H1 (cell line): Measurements from ENCODE around the gene ABCA2. TPM values are rescaled to one million over a fixed set of nuclear protein-coding genes. Genes with fewer than 3 reads are reported as not detected.

Experiments used
- CTCF ChIA-PET: fragments of 300-600 bp; sonication (Branson Sonifier 250); formaldehyde crosslinking; loops from one replicate; lab custom pipeline; 2021; ENCODE audit not compliant: partially characterized antibody; lab: Charles Lee
- POLR2A ChIA-PET: fragments of 300-600 bp; sonication (Branson Sonifier 250); formaldehyde crosslinking; loops from one replicate; lab custom pipeline; 2021; ENCODE audit warnings: inconsistent platforms; ENCODE audit not compliant: partially characterized antibody; lab: Charles Lee
- DNase-seq, 2 experiments: peaks; one replicate each; pipeline versions ENCODE4 v3.0.0 to v3.0.0-alpha.2; 2010 to 2022; ENCODE audit warnings: low spot score in 2 of 2, low read depth in 1 of 2, mixed read lengths in 1 of 2
- FAIRE-seq: peaks from 2 replicates; lab custom pipeline; 2011; peaks lifted over from hg19 to GRCh38; lab: Jason Lieb, UNC
- H2AFZ ChIP-seq: 2 replicates; pipeline ENCODE4 v1.8.1; 2012; ENCODE audit warnings: low read length, inconsistent platforms
- H2AK5ac ChIP-seq: 2 replicates; pipeline ENCODE4 v1.6.1; 2013; ENCODE audit warnings: low read depth, low read length
- H2BK120ac ChIP-seq: replicated peaks from 2 replicates; pipeline ENCODE3; 2013; ENCODE audit warnings: low read depth, low read length, inconsistent platforms
- H2BK12ac ChIP-seq: 2 replicates; pipeline ENCODE4 v1.6.1; 2013; ENCODE audit warnings: low read depth, low read length
- H2BK15ac ChIP-seq: 2 replicates; pipeline ENCODE4 v1.6.1; 2013; ENCODE audit warnings: low read length
- H2BK20ac ChIP-seq: 2 replicates; pipeline ENCODE4 v1.6.1; 2013; ENCODE audit warnings: low read length
- H2BK5ac ChIP-seq: 2 replicates; pipeline ENCODE4 v1.6.1; 2013; ENCODE audit warnings: low read depth, low read length
- H3K14ac ChIP-seq: 2 replicates; pipeline ENCODE4 v1.6.1; 2013; ENCODE audit warnings: inconsistent platforms; ENCODE audit not compliant: insufficient read length
- H3K18ac ChIP-seq: 2 replicates; pipeline ENCODE4 v1.6.1; 2013; ENCODE audit warnings: low read length; ENCODE audit errors: extremely low read depth
- H3K23ac ChIP-seq: 2 replicates; pipeline ENCODE4 v1.6.1; 2013; ENCODE audit warnings: inconsistent platforms; ENCODE audit not compliant: insufficient read length
- H3K23me2 ChIP-seq: 2 replicates; pipeline ENCODE4 v1.6.1; 2013; ENCODE audit warnings: low read depth, low read length
- H3K27ac ChIP-seq: 2 replicates; pipeline ENCODE4 v1.6.1; 2011; ENCODE audit warnings: low read depth, low read length, inconsistent platforms
- H3K27me3 ChIP-seq, 4 experiments: replicated peaks in 1 of 4; 1 replicate in 1 of 4; 2 replicates in 3 of 4; pipeline versions ENCODE4 v1.6.1 to v1.8.1; 2011 to 2013; ENCODE audit warnings: low read length in 3 of 4, mild to moderate bottlenecking in 3 of 4, inconsistent platforms in 2 of 4, mixed read lengths in 2 of 4, moderate library complexity in 1 of 4; ENCODE audit not compliant: control insufficient read depth in 3 of 4, insufficient read depth in 3 of 4; ENCODE audit errors: extremely low read depth in 1 of 4
- H3K36me3 ChIP-seq, 4 experiments: 2 replicates each; pipeline versions ENCODE4 v1.6.1 to v1.8.1; 2011 to 2013; ENCODE audit warnings: mild to moderate bottlenecking in 4 of 4, low read length in 3 of 4, moderate library complexity in 2 of 4, control low read depth in 1 of 4, inconsistent platforms in 1 of 4; ENCODE audit not compliant: insufficient read depth in 4 of 4, control insufficient read depth in 2 of 4
- H3K4ac ChIP-seq: replicated peaks from 2 replicates; pipeline ENCODE3; 2013; ENCODE audit warnings: low read length, low read depth, mixed read lengths, inconsistent platforms; ENCODE audit not compliant: insufficient read length
- H3K4me1 ChIP-seq, 4 experiments: replicated peaks in 1 of 4; 1 replicate in 1 of 4; 2 replicates in 3 of 4; pipeline versions ENCODE4 v1.6.1 to v1.8.1; 2011 to 2013; ENCODE audit warnings: low read length in 3 of 4, inconsistent platforms in 2 of 4, mixed read lengths in 1 of 4; ENCODE audit not compliant: insufficient read depth in 4 of 4, control insufficient read depth in 3 of 4
- H3K4me2 ChIP-seq, 2 experiments: 2 replicates each; pipeline versions ENCODE4 v1.6.1 to v1.8.1; 2011 to 2013; ENCODE audit warnings: low read depth in 2 of 2, low read length in 2 of 2, control low read depth in 1 of 2, inconsistent platforms in 1 of 2, mild to moderate bottlenecking in 1 of 2; ENCODE audit not compliant: insufficient read depth in 1 of 2
- H3K4me3 ChIP-seq, 4 experiments: fragments of 200-600, 300-600 bp in 1 of 4; sonication (generic), shearing (Covaris generic), sonication (Bioruptor Twin) in 1 of 4; 2 replicates each; pipeline versions ENCODE4 v1.5.1 to v1.8.1; 2011 to 2016; ENCODE audit warnings: low read length in 4 of 4, low read depth in 3 of 4, control low read depth in 2 of 4, inconsistent platforms in 2 of 4, mild to moderate bottlenecking in 2 of 4, mixed read lengths in 1 of 4, moderate library complexity in 1 of 4; ENCODE audit not compliant: insufficient read depth in 2 of 4; ENCODE audit errors: extremely low read depth in 1 of 4
- H3K56ac ChIP-seq: replicated peaks from 2 replicates; pipeline ENCODE3; 2013; ENCODE audit warnings: low read depth, mild to moderate bottlenecking, mixed read lengths, low read length, inconsistent platforms; ENCODE audit not compliant: insufficient read length
- H3K79me1 ChIP-seq: 2 replicates; pipeline ENCODE4 v1.6.1; 2013; ENCODE audit warnings: low read depth, low read length, control low read depth
- H3K79me2 ChIP-seq, 2 experiments: 2 replicates each; pipeline versions ENCODE4 v1.6.1 to v1.8.1; 2012 to 2013; ENCODE audit warnings: low read length in 2 of 2, mild to moderate bottlenecking in 2 of 2, inconsistent platforms in 1 of 2; ENCODE audit not compliant: insufficient read depth in 2 of 2, control insufficient read depth in 1 of 2
- H3K9ac ChIP-seq, 4 experiments: replicated peaks in 1 of 4; 1 replicate in 1 of 4; 2 replicates in 3 of 4; pipeline versions ENCODE4 v1.6.1 to v1.8.1; 2011 to 2013; ENCODE audit warnings: low read depth in 3 of 4, low read length in 3 of 4, control low read depth in 2 of 4, mild to moderate bottlenecking in 2 of 4, moderate library complexity in 2 of 4, inconsistent platforms in 1 of 4; ENCODE audit errors: extremely low read depth in 1 of 4
- H3K9me3 ChIP-seq, 2 experiments: 2 replicates each; pipeline versions ENCODE4 v1.6.1 to v1.8.1; 2012 to 2013; ENCODE audit warnings: mild to moderate bottlenecking in 2 of 2, moderate library complexity in 2 of 2, control low read depth in 1 of 2, inconsistent platforms in 1 of 2, low read depth in 1 of 2, low read length in 1 of 2, mixed read lengths in 1 of 2; ENCODE audit not compliant: insufficient read depth in 2 of 2
- H4K20me1 ChIP-seq, 2 experiments: replicated peaks in 1 of 2; 2 replicates each; pipeline versions ENCODE3 to v1.8.1; 2011 to 2013; ENCODE audit warnings: inconsistent platforms in 2 of 2, low read length in 2 of 2, mild to moderate bottlenecking in 1 of 2; ENCODE audit not compliant: insufficient read depth in 2 of 2, control insufficient read depth in 1 of 2
- H4K5ac ChIP-seq: 2 replicates; pipeline ENCODE4 v1.6.1; 2013; ENCODE audit warnings: low read length, low read depth, mixed read lengths, inconsistent platforms; ENCODE audit not compliant: insufficient read length
- H4K8ac ChIP-seq: 2 replicates; pipeline ENCODE4 v1.8.0; 2013; ENCODE audit warnings: mild to moderate bottlenecking, moderate library complexity, low read length, inconsistent platforms; ENCODE audit not compliant: insufficient read depth; ENCODE audit errors: extremely low read depth
- H4K91ac ChIP-seq: replicated peaks from 2 replicates; pipeline ENCODE3; 2013; ENCODE audit warnings: low read length, mixed read lengths, inconsistent platforms; ENCODE audit not compliant: insufficient read length
- ASH2L ChIP-seq: fragments of 200-600, 300-600 bp; sonication (generic); IDR thresholded peaks from one replicate; pipeline ENCODE4 v1.7.1; 2017; ENCODE audit warnings: low read length
- BACH1 ChIP-seq: IDR thresholded peaks from 2 replicates; pipeline ENCODE4 v1.6.1; 2012; ENCODE audit warnings: low read length, improper control_type of control experiment
- CTBP2 ChIP-seq: IDR thresholded peaks from 2 replicates; pipeline ENCODE4 v1.7.0; 2011; ENCODE audit warnings: borderline replicate concordance, mild to moderate bottlenecking, moderate library complexity, mixed read lengths, low read length; ENCODE audit not compliant: insufficient read depth, insufficient read length
- EZH2 ChIP-seq: fragments of 200-600 bp; sonication (generic); IDR thresholded peaks from 2 replicates; pipeline ENCODE4 v1.7.1; 2012; ENCODE audit warnings: low read depth, mild to moderate bottlenecking, moderate library complexity, low read length, inconsistent platforms; ENCODE audit not compliant: severe bottlenecking
- RXRA ChIP-seq: IDR thresholded peaks from 2 replicates; pipeline ENCODE4 v1.6.1; 2011; ENCODE audit warnings: low read depth, mild to moderate bottlenecking, low read length, moderate library complexity; ENCODE audit not compliant: insufficient read depth
- SRF ChIP-seq: IDR thresholded peaks from 2 replicates; pipeline ENCODE4 v1.6.1; 2011; ENCODE audit warnings: mild to moderate bottlenecking, low read depth, low read length, moderate library complexity
- WGBS, 2 experiments: shearing (Covaris generic) in 1 of 2; methylation state at CpG; one replicate each; pipeline versions ENCODE4 v1.1.6 to v1.1.7; 2013 to 2015; ENCODE audit warnings: low lambda C conversion rate in 2 of 2, mixed read lengths in 2 of 2, inconsistent platforms in 1 of 2, low coverage in 1 of 2, missing lambda C conversion rate in 1 of 2; ENCODE audit not compliant: insufficient replicate concordance in 2 of 2, insufficient coverage in 1 of 2, insufficient read length in 1 of 2; ENCODE audit errors: extremely low coverage in 1 of 2, missing lambda C conversion rate in 1 of 2; 5-methylcytosine and 5-hydroxymethylcytosine counted together
- polyA plus RNA-seq, 7 experiments: library from polyadenylated mRNA; depleted of rRNA in 3 of 7; stranded (reverse) in 5 of 7; unstranded in 2 of 7; fragments of >200 nt in 5 of 7; fragments of 200-250 nt in 2 of 7; gene quantifications; 1 replicate in 5 of 7; 2 replicates in 1 of 7; 4 replicates in 1 of 7; pipeline versions ENCODE4 v1.2.1 to v1.2.3, GENCODE V29; 2011 to 2013; ENCODE audit warnings: missing spikeins in 2 of 7, mixed read lengths in 2 of 7
- total RNA-seq: library from RNA; stranded (reverse); fragmentation: NEBNext Ultra II Directional; extraction: Animal tissue kit (Norgen Biotek cat#: 25700); gene quantifications from 2 replicates; pipeline ENCODE4 v1.2.1, GENCODE V29; 2021
- TF ChIP-seq, protein P1 (sequence below): IDR thresholded peaks from 2 replicates; pipeline ENCODE4 v1.6.1; 2011; ENCODE audit warnings: low read depth, mild to moderate bottlenecking, low read length; ENCODE audit not compliant: insufficient read depth

Gene ABCA2
- total and polyA plus RNA-seq, 2 of the 8 experiments (the other 6 are each of a cell fraction or from before 2014, with no cell fraction given) = 12.5 to 14.3 TPM

DNA sequence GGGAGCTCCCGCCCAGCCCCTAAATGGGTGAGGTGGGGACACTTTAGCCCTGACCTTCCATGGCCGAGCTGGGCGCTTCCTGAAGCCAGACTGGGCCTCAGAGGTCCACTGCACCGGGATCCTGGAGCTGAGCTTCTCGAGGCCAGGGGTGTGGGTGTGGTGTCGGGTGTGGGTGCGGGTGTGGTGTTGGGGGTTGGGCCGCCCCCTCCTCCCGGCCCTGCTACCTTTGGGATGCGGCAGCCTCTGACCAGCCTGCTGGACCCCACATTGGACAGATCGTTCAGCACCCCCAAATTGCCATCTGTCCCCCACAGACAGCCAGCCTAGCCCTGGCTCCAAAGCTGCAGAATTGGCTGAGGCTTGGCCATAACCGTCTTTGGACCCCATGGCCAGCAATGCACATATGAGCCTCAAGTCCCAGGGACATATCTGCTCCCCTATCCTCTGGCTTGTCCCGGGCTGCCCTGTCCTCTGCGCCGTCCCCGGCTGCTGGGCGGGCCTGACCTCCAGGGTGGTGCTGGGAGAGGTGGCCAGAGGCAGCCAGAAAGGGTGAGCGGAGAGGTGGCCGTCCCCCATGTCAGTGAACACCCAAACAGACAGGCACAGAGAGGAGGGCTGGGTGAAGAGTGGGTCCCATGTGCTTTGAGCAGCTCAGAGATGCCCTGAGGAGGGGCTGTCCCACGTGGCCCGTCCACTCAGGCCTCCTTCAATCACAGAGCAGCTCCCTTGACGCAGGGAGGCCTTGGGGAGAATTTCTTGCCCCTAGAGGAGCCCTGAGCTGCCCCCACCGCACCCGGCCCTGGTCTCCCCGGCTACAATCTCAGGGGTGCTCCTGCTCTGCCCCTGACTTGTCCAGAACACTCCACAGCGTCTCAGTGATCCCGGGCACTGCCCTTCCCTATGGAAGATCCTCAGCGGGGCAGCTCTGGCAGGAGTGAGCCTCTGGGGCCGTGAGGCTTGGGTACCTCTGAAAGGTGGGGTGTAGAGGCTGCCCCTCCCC, 54.1 kb downstream of the ABCA2 start:
- no peak overlapping the region for H3K23ac ChIP-seq
- no peak overlapping the region for H2AFZ ChIP-seq
- no peak overlapping the region for H4K5ac ChIP-seq
- CTCF ChIA-PET = interaction anchor here (0.6 to 9.4 kb wide), 24 partner anchors 9 to 1370 kb away, joined by 3 to 45 read pairs (median 6); partner anchors contain the start of genes ABCA2, CLIC3, LCN12 and SAPCD2
- no peak overlapping the region for H2BK12ac ChIP-seq
- no peak overlapping the region for H3K56ac ChIP-seq
- H3K23me2 ChIP-seq = peaks cover 8% of the 10 kb centered on the region; the same call in 1 of the 2 replicates
- no peaks in the 10 kb centered on the region for H3K79me2 ChIP-seq
- no peaks in the 10 kb centered on the region for H3K9me3 ChIP-seq
- no peak for DNase-seq
- H3K79me1 ChIP-seq = no peaks in the 10 kb centered on the region
- no peak overlapping the region for H2BK5ac ChIP-seq
- H3K27me3 ChIP-seq = peaks cover 0 to 5% (median 2%) of the 10 kb centered on the region in 4 experiments; a peak in 2 of 7 replicates
- no peak overlapping the region for H2BK120ac ChIP-seq
- H4K8ac ChIP-seq = peak overlapping the region; percentile 79; the same call in 1 of the 2 replicates
- TF ChIP-seq ASH2L (no peak), BACH1 (no peak), SRF (no peak), CTBP2 (no peak), EZH2 (no peak), RXRA (no peak)
- TF ChIP-seq, protein P1, sequence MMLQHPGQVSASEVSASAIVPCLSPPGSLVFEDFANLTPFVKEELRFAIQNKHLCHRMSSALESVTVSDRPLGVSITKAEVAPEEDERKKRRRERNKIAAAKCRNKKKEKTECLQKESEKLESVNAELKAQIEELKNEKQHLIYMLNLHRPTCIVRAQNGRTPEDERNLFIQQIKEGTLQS = no peak
- H4K20me1 ChIP-seq = peaks cover 0 to 2% of the 10 kb centered on the region in 2 experiments
- no peak overlapping the region for H3K9ac ChIP-seq
- no peaks in the 10 kb centered on the region for H3K36me3 ChIP-seq
- H4K91ac ChIP-seq = no peak overlapping the region
- no peak overlapping the region for H3K14ac ChIP-seq
- POLR2A ChIA-PET = interaction anchor here (1.4 to 2.8 kb wide), 3 partner anchors 8 to 22 kb away, joined by 3 to 10 read pairs (median 5); partner anchors contain the start of gene CLIC3
- no peak overlapping the region for H3K27ac ChIP-seq
- no peak for FAIRE-seq
- H3K4me3 ChIP-seq = no peak overlapping the region
- H2BK15ac ChIP-seq = no peak overlapping the region
- no peak overlapping the region for H2BK20ac ChIP-seq
- H3K18ac ChIP-seq = no peak overlapping the region
- WGBS, 2 experiments = 87% methylated on average over 23 of the region's 29 CpGs; no CpG with 5 or more reads in 1 of the 2 experiments
- H3K4me1 ChIP-seq = peaks cover 0 to 11% (median 4%) of the 10 kb centered on the region in 4 experiments; a peak in 5 of 7 replicates
- no peak overlapping the region for H3K4ac ChIP-seq
- no peak overlapping the region for H2AK5ac ChIP-seq
- no peak overlapping the region for H3K4me2 ChIP-seq
